ENCODE measurements around the gene ASB13. TPM values are rescaled to one million over a fixed set of nuclear protein-coding genes. Genes with fewer than 3 reads are reported as not detected.

Gene ASB13
- polyA plus RNA-seq, 3 donors = 13.3 to 44.1 (median 37.8) TPM

DNA sequence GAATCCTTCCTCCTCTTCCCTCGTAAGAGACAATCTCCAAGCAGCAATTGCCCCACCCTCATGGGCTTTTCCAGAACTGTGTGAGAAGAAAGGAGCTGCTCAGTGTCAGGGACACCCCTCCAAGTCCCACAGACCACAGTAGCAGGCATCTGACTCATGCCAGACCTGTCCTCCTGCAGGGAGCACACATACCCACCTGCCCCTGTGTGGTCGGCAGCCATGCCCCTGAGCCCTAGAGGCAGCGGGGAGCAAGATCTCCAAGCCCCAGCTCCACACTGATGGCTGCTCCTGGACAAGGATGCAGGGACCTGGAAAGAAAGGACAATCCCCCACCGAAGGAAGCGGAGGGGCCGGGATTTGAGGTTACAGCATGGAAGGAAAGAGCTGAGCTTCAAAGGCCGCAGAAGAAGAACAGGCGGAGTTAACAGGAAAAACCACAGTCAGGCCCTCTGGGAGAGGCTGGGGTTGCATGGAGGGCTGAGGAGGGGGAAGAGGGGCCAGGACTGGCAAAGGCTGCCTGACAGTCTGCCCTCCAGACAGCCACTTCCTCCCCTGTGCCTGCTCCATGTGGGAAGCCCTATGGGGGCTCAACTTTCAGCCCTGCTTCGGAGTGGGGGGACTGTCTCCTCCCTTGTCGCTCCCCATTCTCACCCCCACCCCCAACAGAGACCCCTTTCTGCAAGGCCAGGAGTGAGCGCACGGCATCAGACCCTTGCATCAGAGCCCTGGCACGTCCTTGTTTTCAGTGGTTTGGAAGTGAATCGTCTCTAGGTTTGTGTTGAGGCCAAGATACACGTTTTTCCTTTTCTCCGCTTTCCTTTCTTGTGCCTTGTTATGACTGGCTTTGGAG lies 46.8 kb downstream of the ASB13 start:
- H3K4me1 Mint-ChIP-seq = peaks cover 3% of the 10 kb centered on the region
- H2AFZ ChIP-seq (ENCODE audit: insufficient read depth, low read depth, low read length, poor library complexity, severe bottlenecking) = no peak overlapping the region
- no peak overlapping the region for H3K4me3 ChIP-seq (replicated peaks in 1 of 3; ENCODE audit: low read depth in 2 of 3, low read length in 3 of 3)
- 80% methylated on average over 11 of the region's 16 CpGs for WGBS (ENCODE audit: insufficient coverage)
- H3K4me1 ChIP-seq (ENCODE audit: control insufficient read depth in 1 of 2, insufficient read depth in 2 of 2, low read length in 2 of 2) = no peaks in the 10 kb centered on the region
- H3K27me3 Mint-ChIP-seq (ENCODE audit: low read depth in 3 of 3) = peaks cover 0 to 7% (median 2%) of the 10 kb centered on the region in 3 donors
- H3K36me3 ChIP-seq (replicated peaks in 1 of 2; ENCODE audit: control insufficient read depth in 1 of 2, insufficient read depth in 2 of 2, low read length in 2 of 2) = no peaks in the 10 kb centered on the region
- H3K27me3 ChIP-seq (ENCODE audit: control insufficient read depth in 2 of 2, insufficient read depth in 2 of 2, low read length in 2 of 2) = no peaks in the 10 kb centered on the region
- peak overlapping the region in 1 of 7 donors; percentile 2 for H3K27ac Mint-ChIP-seq
- no peak for DNase-seq
- H3K27ac ChIP-seq (ENCODE audit: low read depth in 1 of 2, low read length in 2 of 2) = no peak overlapping the region
- no peaks in the 10 kb centered on the region for H3K9me3 ChIP-seq (replicated peaks in 1 of 2; ENCODE audit: control insufficient read depth in 1 of 2, insufficient read depth in 1 of 2, low read length in 2 of 2)
- no peaks in the 10 kb centered on the region for H3K36me3 Mint-ChIP-seq
- H3K4me2 ChIP-seq (replicated peaks; ENCODE audit: extremely low read depth, low read length, poor library complexity, severe bottlenecking) = no peak overlapping the region
- H3K9me3 Mint-ChIP-seq = peaks cover 0 to 2% (median 0%) of the 10 kb centered on the region in 7 donors
- no peaks in the 10 kb centered on the region for H4K20me1 ChIP-seq (ENCODE audit: insufficient read depth, low read length)
- H3K4me3 Mint-ChIP-seq = no peak overlapping the region
- H3K9ac ChIP-seq (ENCODE audit: insufficient read depth, low read length, poor library complexity, severe bottlenecking) = no peak overlapping the region
- intact Hi-C loops (cut with micrococcal nuclease) = loop anchor here (5.0 to 10.0 kb wide), 2 partner anchors 177 to 775 kb away; no protein-coding TSS in a partner anchor
- H3K79me2 ChIP-seq (ENCODE audit: insufficient read depth, low read length) = no peaks in the 10 kb centered on the region
- TF ChIP-seq, protein P1, sequence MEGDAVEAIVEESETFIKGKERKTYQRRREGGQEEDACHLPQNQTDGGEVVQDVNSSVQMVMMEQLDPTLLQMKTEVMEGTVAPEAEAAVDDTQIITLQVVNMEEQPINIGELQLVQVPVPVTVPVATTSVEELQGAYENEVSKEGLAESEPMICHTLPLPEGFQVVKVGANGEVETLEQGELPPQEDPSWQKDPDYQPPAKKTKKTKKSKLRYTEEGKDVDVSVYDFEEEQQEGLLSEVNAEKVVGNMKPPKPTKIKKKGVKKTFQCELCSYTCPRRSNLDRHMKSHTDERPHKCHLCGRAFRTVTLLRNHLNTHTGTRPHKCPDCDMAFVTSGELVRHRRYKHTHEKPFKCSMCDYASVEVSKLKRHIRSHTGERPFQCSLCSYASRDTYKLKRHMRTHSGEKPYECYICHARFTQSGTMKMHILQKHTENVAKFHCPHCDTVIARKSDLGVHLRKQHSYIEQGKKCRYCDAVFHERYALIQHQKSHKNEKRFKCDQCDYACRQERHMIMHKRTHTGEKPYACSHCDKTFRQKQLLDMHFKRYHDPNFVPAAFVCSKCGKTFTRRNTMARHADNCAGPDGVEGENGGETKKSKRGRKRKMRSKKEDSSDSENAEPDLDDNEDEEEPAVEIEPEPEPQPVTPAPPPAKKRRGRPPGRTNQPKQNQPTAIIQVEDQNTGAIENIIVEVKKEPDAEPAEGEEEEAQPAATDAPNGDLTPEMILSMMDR (IDR thresholded peaks at IDR 0.05) = no peak

- no peak for DNase-seq
- H3K36me3 Mint-ChIP-seq = no peaks in the 10 kb centered on the region
- no peaks in the 10 kb centered on the region for H4K20me1 ChIP-seq (ENCODE audit: insufficient read depth, low read length)
- no peak overlapping the region for H3K9ac ChIP-seq (ENCODE audit: insufficient read depth, low read length, poor library complexity, severe bottlenecking)
- H3K36me3 ChIP-seq (replicated peaks in 1 of 2; ENCODE audit: control insufficient read depth in 1 of 2, insufficient read depth in 2 of 2, low read length in 2 of 2) = no peaks in the 10 kb centered on the region
- no peaks in the 10 kb centered on the region for H3K27me3 ChIP-seq (ENCODE audit: control insufficient read depth in 2 of 2, insufficient read depth in 2 of 2, low read length in 2 of 2)
- peak overlapping the region in 1 of 7 donors; percentile 19 for H3K27ac Mint-ChIP-seq
- H3K4me1 ChIP-seq (ENCODE audit: control insufficient read depth in 1 of 2, insufficient read depth in 2 of 2, low read length in 2 of 2) = no peaks in the 10 kb centered on the region
- H3K27ac ChIP-seq (ENCODE audit: low read depth in 1 of 2, low read length in 2 of 2) = no peak overlapping the region
- H3K9me3 Mint-ChIP-seq = peaks cover 0 to 2% (median 0%) of the 10 kb centered on the region in 7 donors
- no peak overlapping the region for H2AFZ ChIP-seq (ENCODE audit: insufficient read depth, low read depth, low read length, poor library complexity, severe bottlenecking)
- no peak overlapping the region for H3K4me3 Mint-ChIP-seq
- no peak overlapping the region for H3K4me2 ChIP-seq (replicated peaks; ENCODE audit: extremely low read depth, low read length, poor library complexity, severe bottlenecking)
- WGBS (ENCODE audit: insufficient coverage) = 85% methylated on average over 11 of the region's 12 CpGs
- H3K27me3 Mint-ChIP-seq (ENCODE audit: low read depth in 3 of 3) = peaks cover 0 to 7% (median 2%) of the 10 kb centered on the region in 3 donors
- no peak overlapping the region for H3K4me3 ChIP-seq (replicated peaks in 1 of 3; ENCODE audit: low read depth in 2 of 3, low read length in 3 of 3)
- H3K79me2 ChIP-seq (ENCODE audit: insufficient read depth, low read length) = no peaks in the 10 kb centered on the region
- TF ChIP-seq, protein P1 (IDR thresholded peaks at IDR 0.05) = no peak
- peaks cover 3% of the 10 kb centered on the region for H3K4me1 Mint-ChIP-seq
- no peaks in the 10 kb centered on the region for H3K9me3 ChIP-seq (replicated peaks in 1 of 2; ENCODE audit: control insufficient read depth in 1 of 2, insufficient read depth in 1 of 2, low read length in 2 of 2)
- intact Hi-C loops (cut with micrococcal nuclease) = no loop called here
Measured at GRCh38 chr10:5618829-5619228, 47.6 kb downstream of the ASB13 start.

Measured in CD14-positive monocyte (primary cell).